ENCODE results near the gene NAA50.

GRCh38 chr3:113743006-113743630 is 2.9 kb downstream of the NAA50 start:
- TF ChIP-seq POLR2A (IDR thresholded peaks at IDR 0.05) = no peak
- TF ChIP-seq, protein P1, sequence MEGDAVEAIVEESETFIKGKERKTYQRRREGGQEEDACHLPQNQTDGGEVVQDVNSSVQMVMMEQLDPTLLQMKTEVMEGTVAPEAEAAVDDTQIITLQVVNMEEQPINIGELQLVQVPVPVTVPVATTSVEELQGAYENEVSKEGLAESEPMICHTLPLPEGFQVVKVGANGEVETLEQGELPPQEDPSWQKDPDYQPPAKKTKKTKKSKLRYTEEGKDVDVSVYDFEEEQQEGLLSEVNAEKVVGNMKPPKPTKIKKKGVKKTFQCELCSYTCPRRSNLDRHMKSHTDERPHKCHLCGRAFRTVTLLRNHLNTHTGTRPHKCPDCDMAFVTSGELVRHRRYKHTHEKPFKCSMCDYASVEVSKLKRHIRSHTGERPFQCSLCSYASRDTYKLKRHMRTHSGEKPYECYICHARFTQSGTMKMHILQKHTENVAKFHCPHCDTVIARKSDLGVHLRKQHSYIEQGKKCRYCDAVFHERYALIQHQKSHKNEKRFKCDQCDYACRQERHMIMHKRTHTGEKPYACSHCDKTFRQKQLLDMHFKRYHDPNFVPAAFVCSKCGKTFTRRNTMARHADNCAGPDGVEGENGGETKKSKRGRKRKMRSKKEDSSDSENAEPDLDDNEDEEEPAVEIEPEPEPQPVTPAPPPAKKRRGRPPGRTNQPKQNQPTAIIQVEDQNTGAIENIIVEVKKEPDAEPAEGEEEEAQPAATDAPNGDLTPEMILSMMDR (IDR thresholded peaks at IDR 0.05) = no peak
